Hindlimb muscle (tissue), 1 donor: ENCODE measurements around the gene UCN3. TPM values are rescaled to one million over a fixed set of nuclear protein-coding genes. Genes with fewer than 3 reads are reported as not detected.
"Not testable (repeated sequence)": the region's sequence is repeated elsewhere in the genome, so short reads cannot be mapped to it uniquely, and the experiment has no call there.

Experiments used
- DNase-seq: peaks from one replicate; pipeline ENCODE4 v3.0.0-alpha.2; 2013
- polyA plus RNA-seq: library from polyadenylated mRNA; unstranded; fragments of 120-200 nt; gene quantifications from one replicate; pipeline ENCODE4 v1.2.1, GENCODE V29; 2013; ENCODE audit not compliant: insufficient read length

The UCN3 gene
- polyA plus RNA-seq, 1 donor: not detected

- DNase-seq: no peak
Measured at GRCh38 chr10:5369362-5370158, 4.8 kb downstream of the UCN3 start.

- no peak for DNase-seq
Measured at GRCh38 chr10:5370493-5371352, 6.0 kb downstream of the UCN3 start.

GRCh38 chr10:5373307-5373706 lies 8.5 kb downstream of the UCN3 start:
- no peak for DNase-seq

GRCh38 chr10:5373891-5374611 lies 9.3 kb downstream of the UCN3 start:
- DNase-seq: no peak

- no peak for DNase-seq
Measured at GRCh38 chr10:5376450-5376849, 11.7 kb downstream of the UCN3 start.

GRCh38 chr10:5379202-5379601 lies 14.4 kb downstream of the UCN3 start:
- DNase-seq: not testable (repeated sequence)

GRCh38 chr10:5380395-5380794 lies 15.6 kb downstream of the UCN3 start:
- not testable (repeated sequence) for DNase-seq

- DNase-seq: no peak
Measured at GRCh38 chr10:5381187-5381586, 16.4 kb downstream of the UCN3 start.

GRCh38 chr10:5385224-5385623 lies 20.5 kb downstream of the UCN3 start:
- DNase-seq: no peak

- no peak for DNase-seq
Measured at GRCh38 chr10:5387169-5387568, 22.4 kb downstream of the UCN3 start.

GRCh38 chr10:5390607-5391205 lies 25.9 kb downstream of the UCN3 start:
- DNase-seq: no peak

- DNase-seq: no peak
Measured at GRCh38 chr10:5391790-5392189, 27.0 kb downstream of the UCN3 start.

GRCh38 chr10:5393529-5393928 lies 28.8 kb downstream of the UCN3 start:
- no peak for DNase-seq

GRCh38 chr10:5395168-5395567 lies 30.4 kb downstream of the UCN3 start:
- DNase-seq: no peak

- DNase-seq: no peak
Measured at GRCh38 chr10:5396556-5397300, 32.0 kb downstream of the UCN3 start.

GRCh38 chr10:5399332-5399731 lies 34.6 kb downstream of the UCN3 start:
- no peak for DNase-seq

GRCh38 chr10:5400468-5401240 lies 35.9 kb downstream of the UCN3 start:
- no peak for DNase-seq

- no peak for DNase-seq
Measured at GRCh38 chr10:5402798-5403197, 38.0 kb downstream of the UCN3 start.

GRCh38 chr10:5404208-5405041 lies 39.7 kb downstream of the UCN3 start, which contains the start of gene TUBAL3:
TUBAL3 (minus strand) TSS chr10:5404828; CDS start chr10:5404792, 36 bp downstream.
- no peak for DNase-seq

- no peak for DNase-seq
Measured at GRCh38 chr10:5406918-5407317, 42.2 kb downstream of the UCN3 start.
